Upper lobe of left lung (tissue), 6 donors: ENCODE measurements around the gene C15orf61. TPM values are rescaled to one million over a fixed set of nuclear protein-coding genes. Genes with fewer than 3 reads are reported as not detected.

ENCODE experiments used
- ATAC-seq, 2 donors: fragments of 200-7000 bp; cut with Tn5 transposase; one replicate each; pipeline ENCODE4 v1.9.1; 2022; ENCODE audit warnings: mild to moderate bottlenecking in 2 of 2, moderate library complexity in 2 of 2; ENCODE audit not compliant: low FRiP score in 2 of 2
- DNase-seq, 2 donors: peaks; one replicate each; pipeline ENCODE4 v3.0.0-alpha.2; 2019 to 2020
- H3K27ac ChIP-seq, 4 donors: fragments of 200-600 bp; sonication (generic); one replicate each; pipeline ENCODE4 v1.5.1; 2016 to 2019
- H3K27me3 ChIP-seq, 4 donors: fragments of 200-600 bp; sonication (generic); one replicate each; pipeline ENCODE4 v1.5.1; 2017 to 2019
- H3K36me3 ChIP-seq, 4 donors: fragments of 200-600 bp; sonication (generic); one replicate each; pipeline ENCODE4 v1.5.1; 2016 to 2019
- H3K4me1 ChIP-seq, 4 donors: fragments of 200-600 bp; sonication (generic); one replicate each; pipeline ENCODE4 v1.5.1; 2018 to 2019
- H3K4me3 ChIP-seq, 4 donors: fragments of 200-600 bp; sonication (generic); one replicate each; pipeline ENCODE4 v1.5.1; 2017 to 2019; ENCODE audit warnings: mild to moderate bottlenecking in 2 of 4, moderate library complexity in 1 of 4
- H3K9me3 ChIP-seq, 4 donors: fragments of 200-600 bp; sonication (generic); one replicate each; pipeline ENCODE4 v1.5.1; 2018 to 2019
- EP300 ChIP-seq, 4 donors: sonication (generic); formaldehyde crosslinking; IDR thresholded peaks; one replicate each; pipeline ENCODE4 v1.5.1; 2017; ENCODE audit warnings: antibody characterized with exemption in 4 of 4, control low read depth in 2 of 4
- POLR2A ChIP-seq, 4 donors: fragments of 450-650 bp; IDR thresholded peaks; one replicate each; pipeline ENCODE4 v1.5.1; 2016 to 2017; ENCODE audit warnings: antibody characterized with exemption in 4 of 4, mild to moderate bottlenecking in 2 of 4
- POLR2AphosphoS5 ChIP-seq, 2 donors: sonication (generic); formaldehyde crosslinking; IDR thresholded peaks; one replicate each; pipeline ENCODE4 v1.5.1; 2017; ENCODE audit warnings: antibody characterized with exemption in 2 of 2
- whole genome bisulfite sequencing, 2 donors: methylation state at CpG; one replicate each; pipeline ENCODE4 v1.1.5; 2017 to 2018; 5-methylcytosine and 5-hydroxymethylcytosine counted together
- total RNA-seq, 6 donors: library from RNA; depleted of rRNA in 4 of 6; stranded (reverse); fragments of >200 nt in 4 of 6; gene quantifications; one replicate each; pipeline versions ENCODE4 v1.1.0 to v1.2.1, GENCODE V29; 2016 to 2021
- TF ChIP-seq, protein P1 (sequence below), 6 experiments: fragments of 450-650 bp in 4 of 6; fragments of 200-600 bp in 2 of 6; sonication (generic) in 2 of 6; IDR thresholded peaks; one replicate each; pipeline ENCODE4 v1.5.1; 2016 to 2019; ENCODE audit warnings: antibody characterized with exemption in 6 of 6
- donor health status: DM: no; HTN: no; CAD: no; lungs with moderate emphysema.
- donor health status: DM: no; HTN: yes; CAD: no; lungs with severe emphysema.

The C15orf61 gene
- total RNA-seq, 6 donors from 2014 or later = 2.7 to 10.8 (median 6.7) TPM

DNA sequence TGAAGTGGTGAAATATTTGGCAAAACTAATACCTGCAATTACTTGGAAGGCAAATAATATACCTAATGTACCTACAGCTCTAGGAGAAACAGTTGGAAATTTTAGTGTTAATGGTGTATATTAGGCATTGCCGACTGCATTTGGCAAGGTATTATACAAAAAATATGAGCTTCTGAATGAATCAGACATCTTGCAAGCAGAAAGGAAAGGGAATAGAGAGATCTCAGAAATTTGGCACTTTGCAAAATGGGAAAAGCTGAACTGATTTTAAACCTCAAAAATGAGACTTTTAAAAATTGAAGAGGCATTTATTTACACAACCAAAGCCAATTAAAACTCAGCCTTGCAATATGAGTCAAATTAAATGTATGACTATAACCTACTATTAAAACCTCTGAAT is 40.2 kb upstream of the C15orf61 start:
- no peak for DNase-seq
- ATAC-seq = no peak
- no peak overlapping the region for H3K4me3 ChIP-seq
- H3K36me3 ChIP-seq = no peaks in the 10 kb centered on the region
- H3K27me3 ChIP-seq = no peaks in the 10 kb centered on the region
- WGBS, 2 donors = 83 to 100% methylated on average over 1 of the region's 1 CpG
- H3K4me1 ChIP-seq = no peaks in the 10 kb centered on the region
- TF ChIP-seq, protein P1, sequence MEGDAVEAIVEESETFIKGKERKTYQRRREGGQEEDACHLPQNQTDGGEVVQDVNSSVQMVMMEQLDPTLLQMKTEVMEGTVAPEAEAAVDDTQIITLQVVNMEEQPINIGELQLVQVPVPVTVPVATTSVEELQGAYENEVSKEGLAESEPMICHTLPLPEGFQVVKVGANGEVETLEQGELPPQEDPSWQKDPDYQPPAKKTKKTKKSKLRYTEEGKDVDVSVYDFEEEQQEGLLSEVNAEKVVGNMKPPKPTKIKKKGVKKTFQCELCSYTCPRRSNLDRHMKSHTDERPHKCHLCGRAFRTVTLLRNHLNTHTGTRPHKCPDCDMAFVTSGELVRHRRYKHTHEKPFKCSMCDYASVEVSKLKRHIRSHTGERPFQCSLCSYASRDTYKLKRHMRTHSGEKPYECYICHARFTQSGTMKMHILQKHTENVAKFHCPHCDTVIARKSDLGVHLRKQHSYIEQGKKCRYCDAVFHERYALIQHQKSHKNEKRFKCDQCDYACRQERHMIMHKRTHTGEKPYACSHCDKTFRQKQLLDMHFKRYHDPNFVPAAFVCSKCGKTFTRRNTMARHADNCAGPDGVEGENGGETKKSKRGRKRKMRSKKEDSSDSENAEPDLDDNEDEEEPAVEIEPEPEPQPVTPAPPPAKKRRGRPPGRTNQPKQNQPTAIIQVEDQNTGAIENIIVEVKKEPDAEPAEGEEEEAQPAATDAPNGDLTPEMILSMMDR (IDR thresholded peaks at IDR 0.05) = no peak
- no peak for TF ChIP-seq POLR2A (IDR thresholded peaks at IDR 0.05)
- TF ChIP-seq EP300 (IDR thresholded peaks at IDR 0.05) = no peak
- no peak for TF ChIP-seq POLR2AphosphoS5 (IDR thresholded peaks at IDR 0.05)
- no peaks in the 10 kb centered on the region for H3K9me3 ChIP-seq
- H3K27ac ChIP-seq = no peak overlapping the region

DNA sequence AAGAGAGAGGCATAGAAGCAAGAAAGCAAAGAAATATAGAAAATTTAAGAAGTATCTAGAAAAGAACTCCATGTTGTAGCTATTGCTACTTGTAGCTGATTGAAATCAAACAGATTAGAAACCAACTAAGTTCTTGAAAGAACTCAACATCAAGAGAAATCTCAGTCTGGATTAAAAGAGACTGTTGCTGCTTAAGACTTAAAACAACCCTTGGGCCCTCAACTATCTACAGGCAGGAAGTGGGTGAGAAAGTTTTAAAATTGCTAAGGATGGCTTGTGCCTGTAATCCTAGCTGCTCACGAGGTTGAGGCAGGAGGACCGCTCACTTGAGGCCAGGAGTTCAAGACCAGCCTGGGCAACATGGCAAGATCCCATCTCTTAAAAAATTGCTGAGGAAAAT is 39.3 kb upstream of the C15orf61 start:
- no peak for TF ChIP-seq EP300 (IDR thresholded peaks at IDR 0.05)
- no peak for ATAC-seq
- no peak for DNase-seq
- Histone ChIP-seq H3K4me1 (no peaks in the 10 kb centered on the region), H3K36me3 (no peaks in the 10 kb centered on the region), H3K27me3 (no peaks in the 10 kb centered on the region), H3K4me3 (no peak overlapping the region), H3K27ac (no peak overlapping the region), H3K9me3 (no peaks in the 10 kb centered on the region)
- 85 to 96% methylated on average over 2 of the region's 2 CpGs for WGBS, 2 donors

DNA sequence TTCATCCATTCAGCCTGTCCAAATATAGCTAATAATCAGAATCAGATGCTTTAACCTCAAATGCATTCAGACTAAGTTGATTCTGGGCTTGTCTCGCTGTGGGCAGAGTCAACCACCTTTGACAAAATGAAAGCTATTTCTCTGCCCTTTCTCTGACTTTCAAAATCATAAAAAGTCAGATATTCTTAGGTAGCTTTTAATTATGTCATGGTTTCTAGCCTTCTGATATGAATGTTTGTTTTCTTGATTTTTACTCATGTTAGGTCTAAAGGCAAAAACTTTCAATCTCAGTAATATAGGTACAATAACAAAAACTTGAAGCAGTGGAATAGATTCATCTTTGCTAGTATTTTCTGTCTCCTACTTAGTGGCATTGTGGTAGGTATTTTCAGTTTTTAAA is 25.3 kb upstream of the C15orf61 start:
- 89 to 96% methylated on average over 1 of the region's 1 CpG for WGBS, 2 donors
- no peaks in the 10 kb centered on the region for H3K27me3 ChIP-seq
- H3K4me3 ChIP-seq = no peak overlapping the region
- DNase-seq = no peak
- H3K4me1 ChIP-seq = no peaks in the 10 kb centered on the region
- no peaks in the 10 kb centered on the region for H3K36me3 ChIP-seq
- no peak for ATAC-seq
- TF ChIP-seq POLR2AphosphoS5 (IDR thresholded peaks at IDR 0.05) (no peak), EP300 (IDR thresholded peaks at IDR 0.05) (no peak), POLR2A (IDR thresholded peaks at IDR 0.05) (no peak)
- TF ChIP-seq, protein P1 (IDR thresholded peaks at IDR 0.05) = no peak
- no peak overlapping the region for H3K27ac ChIP-seq
- no peaks in the 10 kb centered on the region for H3K9me3 ChIP-seq

DNA sequence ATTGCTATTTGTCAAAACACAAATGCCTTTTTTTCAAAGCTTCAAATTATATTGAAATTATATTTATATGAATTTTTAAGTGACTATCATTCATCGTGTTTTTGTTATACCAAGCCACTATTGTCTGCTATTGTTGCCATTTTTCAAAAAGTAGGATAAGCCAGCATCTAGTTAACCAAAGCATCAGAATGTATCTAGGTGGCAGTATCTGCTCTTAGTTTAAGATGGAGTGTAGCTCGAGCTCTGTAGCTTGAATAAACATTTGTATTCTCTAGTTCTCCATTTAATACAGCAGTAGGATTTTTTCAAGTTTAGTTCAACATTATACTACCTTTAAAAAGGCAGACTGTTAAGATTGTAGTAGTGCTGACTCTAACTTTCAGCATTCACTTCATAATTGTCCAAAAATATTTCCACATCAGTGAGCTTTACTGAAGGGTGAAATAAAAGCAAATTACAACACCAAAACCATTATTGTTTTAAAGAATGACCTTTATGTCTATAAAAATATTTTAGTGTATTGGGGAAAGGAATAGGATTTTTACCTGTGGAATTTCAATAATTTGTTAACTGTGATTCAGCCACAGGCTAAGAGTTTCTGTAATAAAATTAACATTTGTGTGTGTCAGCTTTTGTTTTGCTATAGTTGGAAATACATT is 19.6 kb upstream of the C15orf61 start:
- H3K27ac ChIP-seq = peak overlapping the region in 2 of 4 donors; percentile 21 to 36
- peak overlapping the region in 2 of 4 donors; percentile 29 for H3K4me3 ChIP-seq
- TF ChIP-seq, protein P1 (IDR thresholded peaks at IDR 0.05) = peak in 2 of 6 experiments; percentile 12 to 18
- TF ChIP-seq EP300 (IDR thresholded peaks at IDR 0.05) = no peak
- DNase-seq (no peak), ATAC-seq (no peak)
- H3K4me1 ChIP-seq = peaks cover 2 to 10% (median 5%) of the 10 kb centered on the region in 4 donors
- no peaks in the 10 kb centered on the region for H3K9me3 ChIP-seq
- no peaks in the 10 kb centered on the region for H3K36me3 ChIP-seq
- no peaks in the 10 kb centered on the region for H3K27me3 ChIP-seq
- 33 to 36% methylated on average over 2 of the region's 2 CpGs for WGBS, 2 donors

GRCh38 chr15:67501836-67502461 is 19.0 kb upstream of the C15orf61 start:
- H3K9me3 ChIP-seq = no peaks in the 10 kb centered on the region

More at GRCh38 chr15:67501836-67502461, 19.0 kb upstream of the C15orf61 start:
- no peaks in the 10 kb centered on the region for H3K27me3 ChIP-seq
- H3K4me3 ChIP-seq = peak overlapping the region in 3 of 4 donors; percentile 8 to 29 (median 29)
- TF ChIP-seq POLR2AphosphoS5 (IDR thresholded peaks at IDR 0.05) = no peak
- TF ChIP-seq EP300 (IDR thresholded peaks at IDR 0.05) = no peak
- TF ChIP-seq, protein P1 (IDR thresholded peaks at IDR 0.05) = no peak
- no peak for TF ChIP-seq POLR2A (IDR thresholded peaks at IDR 0.05)
- peak in 1 of 2 donors; percentile 37 for ATAC-seq
- H3K27ac ChIP-seq = peak overlapping the region in 3 of 4 donors; percentile 21 to 39 (median 36)
- 41 to 51% methylated on average over 13 of the region's 13 CpGs for WGBS, 2 donors
- H3K36me3 ChIP-seq = no peaks in the 10 kb centered on the region
- no peak for DNase-seq
- H3K4me1 ChIP-seq = peaks cover 2 to 16% (median 7%) of the 10 kb centered on the region in 4 donors
